GM21367 (cell line): ENCODE results near the gene CELA3A.
"Not testable (repeated sequence)": the region's sequence is repeated elsewhere in the genome, so short reads cannot be mapped to it uniquely, and the experiment has no call there.

ENCODE experiments used
- ATAC-seq: cut with Tn5 transposase; IDR thresholded peaks from one replicate; pipeline ENCODE4 v1.9.1; 2021; ENCODE audit not compliant: unreplicated experiment

CELA3A gene, protein sequence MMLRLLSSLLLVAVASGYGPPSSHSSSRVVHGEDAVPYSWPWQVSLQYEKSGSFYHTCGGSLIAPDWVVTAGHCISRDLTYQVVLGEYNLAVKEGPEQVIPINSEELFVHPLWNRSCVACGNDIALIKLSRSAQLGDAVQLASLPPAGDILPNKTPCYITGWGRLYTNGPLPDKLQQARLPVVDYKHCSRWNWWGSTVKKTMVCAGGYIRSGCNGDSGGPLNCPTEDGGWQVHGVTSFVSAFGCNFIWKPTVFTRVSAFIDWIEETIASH

DNA sequence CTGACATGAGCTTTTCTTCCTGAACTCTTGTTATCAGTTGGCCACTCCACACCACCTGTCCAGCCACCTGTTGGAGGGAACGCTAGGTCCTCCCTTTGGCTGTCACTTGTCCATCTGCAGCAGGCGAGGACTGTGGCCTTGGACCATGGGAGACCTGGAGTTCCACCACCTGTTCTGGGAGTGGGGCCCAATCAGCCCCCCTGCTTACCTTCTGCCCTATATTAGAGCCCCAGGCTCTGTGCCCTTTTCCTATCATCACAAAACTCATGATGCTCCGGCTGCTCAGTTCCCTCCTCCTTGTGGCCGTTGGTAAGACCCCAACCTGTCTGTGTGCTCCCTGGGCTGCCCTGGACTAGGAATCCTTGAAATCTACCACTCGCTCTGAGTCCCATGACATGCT, at the start of gene CELA3A:
TSS of gene CELA3A (plus strand) at position 249 of the 400 bp plus-strand sequence. CDS start at position 267, 18 bp downstream.
- no peak for ATAC-seq

DNA sequence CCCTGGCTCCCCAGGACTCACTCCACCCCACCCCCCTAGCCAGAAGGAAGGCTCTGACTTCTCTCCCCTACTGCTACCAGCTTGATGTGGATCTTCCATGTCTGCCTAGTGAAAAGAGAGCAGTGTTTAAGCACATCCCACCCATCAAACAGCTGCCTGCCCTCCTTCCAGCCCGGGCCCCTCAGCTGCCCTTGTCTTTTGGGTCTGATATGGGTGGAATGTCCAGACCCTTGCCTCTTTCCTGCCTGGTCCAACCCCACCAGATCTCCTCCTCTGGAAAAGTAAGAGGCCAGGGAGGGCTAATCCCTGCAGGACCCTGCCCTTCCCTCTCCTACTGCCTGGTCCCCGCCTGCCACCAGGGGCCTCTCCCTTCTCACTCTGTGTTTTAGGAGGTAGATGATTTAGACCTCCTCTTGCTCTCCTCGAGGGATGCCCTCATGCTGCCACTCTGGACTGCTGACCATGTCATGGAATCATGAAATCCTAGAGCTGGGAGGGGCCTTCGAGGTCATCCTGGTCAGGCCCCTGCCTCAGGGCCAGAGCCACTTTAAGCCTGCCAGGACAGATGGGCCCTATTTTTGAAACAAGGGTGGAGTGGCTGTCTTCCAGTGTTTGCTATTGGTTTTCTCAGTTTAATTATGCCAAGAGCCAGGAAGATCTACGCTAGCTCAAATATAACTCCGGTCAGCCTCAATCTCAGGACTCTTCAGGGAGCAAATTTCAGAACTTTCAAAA, 48.5 kb upstream of the CELA3A start:
- no peak for ATAC-seq

DNA sequence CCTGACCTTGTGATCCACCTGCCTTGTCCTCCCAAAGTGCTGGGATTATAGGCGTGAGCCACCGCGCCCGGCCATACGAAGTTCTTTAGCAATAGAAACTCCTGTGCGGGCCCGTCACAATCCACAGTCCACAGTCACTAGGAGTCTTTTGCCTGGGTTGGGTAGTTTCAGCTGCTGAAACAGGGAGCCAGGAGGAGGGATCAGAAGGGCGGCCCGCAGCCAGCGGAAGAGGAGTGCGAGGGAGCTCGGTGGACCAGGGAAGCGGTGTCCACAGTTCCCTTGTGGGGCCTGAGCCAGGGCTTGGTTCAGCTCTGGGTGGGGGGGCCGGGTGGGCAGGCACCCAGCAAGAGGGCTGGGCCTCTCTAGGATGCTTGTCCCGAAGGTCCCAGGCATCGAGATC, 46.4 kb upstream of the CELA3A start:
- ATAC-seq = no peak

DNA sequence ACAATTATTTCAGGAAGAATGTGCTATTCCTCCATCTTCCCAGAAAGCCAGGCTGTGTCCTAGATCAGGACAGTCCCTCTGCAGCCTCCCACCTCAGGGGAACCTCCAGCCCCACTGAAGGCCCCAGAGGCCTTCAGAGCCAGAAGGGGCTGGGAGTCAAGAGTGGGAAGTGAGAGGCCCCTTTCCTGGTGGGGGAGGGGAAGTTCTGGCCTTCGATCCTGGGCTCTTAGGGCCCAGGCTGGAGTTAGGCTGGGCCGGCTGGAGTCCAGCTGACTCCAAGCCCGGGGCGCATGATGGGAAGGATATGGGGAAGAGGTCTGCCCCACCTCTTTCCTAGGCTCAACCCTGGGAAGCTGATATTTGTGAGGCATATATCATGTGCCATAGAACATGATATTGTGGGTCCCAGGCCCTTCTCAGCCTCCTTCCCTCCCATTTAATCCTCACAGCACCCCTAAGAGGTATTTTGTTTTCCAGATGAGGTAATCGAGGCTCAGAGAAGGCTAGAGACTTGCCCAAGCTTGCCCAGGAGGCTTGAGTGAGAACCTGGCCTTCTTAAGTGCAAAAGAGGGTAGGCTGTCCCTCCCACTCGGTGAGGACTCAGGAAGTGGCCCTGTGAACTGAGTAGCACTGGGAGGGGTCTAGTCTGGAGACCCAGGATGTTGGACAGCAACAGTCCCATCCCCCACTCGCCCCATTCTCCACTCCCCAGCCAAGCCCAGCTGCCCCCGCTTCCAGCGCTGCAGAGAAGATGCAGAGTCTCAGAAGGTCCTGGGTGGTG, 45.8 kb upstream of the CELA3A start:
- ATAC-seq = no peak

DNA sequence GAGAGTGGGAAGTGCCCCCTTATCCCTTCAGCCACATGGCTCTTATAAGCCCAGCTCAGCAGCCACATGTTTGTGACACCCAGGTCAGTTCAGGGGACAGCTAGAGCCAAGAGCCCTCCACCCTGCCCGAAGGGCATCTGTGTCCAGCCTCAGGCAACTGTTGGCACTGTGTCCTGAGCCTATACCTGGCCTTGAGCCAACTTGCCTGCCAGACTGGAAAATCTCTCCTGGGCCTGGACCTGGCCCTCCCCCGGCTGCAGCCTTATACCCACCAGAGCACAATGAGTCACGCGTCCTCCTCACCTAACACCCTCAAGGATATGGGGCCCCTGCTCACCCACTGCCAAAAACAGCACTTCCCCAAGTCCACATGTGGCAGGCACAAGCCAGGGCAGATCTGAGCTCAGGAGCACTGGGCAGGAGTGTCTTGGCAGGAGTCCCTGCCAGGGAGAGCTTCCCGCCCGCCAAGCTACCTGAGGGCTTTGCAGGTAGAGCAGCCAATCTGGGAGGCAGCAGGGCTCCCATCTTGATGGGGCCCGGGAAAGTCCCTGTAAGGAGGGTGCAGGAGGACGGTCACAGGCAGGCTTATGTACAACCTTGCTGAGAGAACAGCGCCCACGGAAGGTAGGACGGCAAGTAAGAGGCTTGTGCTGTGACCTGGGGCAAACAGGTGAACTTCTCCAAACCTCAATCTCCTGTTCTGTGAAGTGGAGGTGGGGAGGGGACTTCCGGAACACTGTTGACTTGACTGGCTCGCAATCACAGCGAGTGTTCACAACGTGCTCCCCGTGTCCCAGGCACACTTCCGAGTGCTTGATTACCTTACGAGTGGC, 44.5 kb upstream of the CELA3A start:
- ATAC-seq = no peak

DNA sequence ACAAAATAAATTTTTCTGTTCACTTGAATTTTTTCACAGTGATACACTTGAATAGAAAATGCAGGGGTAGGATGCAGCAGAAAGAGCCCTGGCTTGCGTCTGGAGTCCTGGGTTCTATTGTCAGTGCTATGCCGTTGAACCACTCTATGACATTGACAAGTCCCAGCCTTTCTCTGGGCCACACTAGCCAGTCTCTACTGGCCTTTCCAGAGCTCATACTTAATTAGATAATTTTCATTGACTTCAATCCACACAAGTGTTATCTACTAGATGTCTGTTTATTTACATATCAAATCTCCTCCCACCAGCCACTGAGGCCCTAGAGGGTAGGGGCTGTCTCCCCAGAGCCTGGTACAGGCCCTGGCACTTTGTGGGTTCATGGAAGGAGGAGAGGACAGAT, 40.1 kb upstream of the CELA3A start:
- no peak for ATAC-seq

DNA sequence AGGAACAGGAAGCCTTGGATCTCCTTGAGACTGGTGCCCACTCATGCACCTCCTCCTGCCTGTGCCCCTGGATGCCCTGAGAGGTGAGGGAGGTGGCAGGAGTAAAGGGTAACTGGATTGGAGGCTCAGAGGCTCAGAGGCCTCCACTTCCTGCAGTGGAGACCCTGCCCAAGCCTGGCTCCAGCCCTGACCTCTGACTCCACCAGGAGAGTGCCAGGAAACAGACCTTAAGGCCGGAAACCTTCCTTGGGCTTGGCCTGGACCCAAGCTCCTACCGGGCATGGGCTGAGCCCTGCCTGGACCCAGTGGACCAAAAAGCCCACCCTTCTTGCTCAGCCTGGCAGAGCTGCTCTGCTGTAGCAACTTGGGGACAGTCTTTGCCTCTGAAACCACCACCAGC, 39.7 kb upstream of the CELA3A start:
- no peak for ATAC-seq

DNA sequence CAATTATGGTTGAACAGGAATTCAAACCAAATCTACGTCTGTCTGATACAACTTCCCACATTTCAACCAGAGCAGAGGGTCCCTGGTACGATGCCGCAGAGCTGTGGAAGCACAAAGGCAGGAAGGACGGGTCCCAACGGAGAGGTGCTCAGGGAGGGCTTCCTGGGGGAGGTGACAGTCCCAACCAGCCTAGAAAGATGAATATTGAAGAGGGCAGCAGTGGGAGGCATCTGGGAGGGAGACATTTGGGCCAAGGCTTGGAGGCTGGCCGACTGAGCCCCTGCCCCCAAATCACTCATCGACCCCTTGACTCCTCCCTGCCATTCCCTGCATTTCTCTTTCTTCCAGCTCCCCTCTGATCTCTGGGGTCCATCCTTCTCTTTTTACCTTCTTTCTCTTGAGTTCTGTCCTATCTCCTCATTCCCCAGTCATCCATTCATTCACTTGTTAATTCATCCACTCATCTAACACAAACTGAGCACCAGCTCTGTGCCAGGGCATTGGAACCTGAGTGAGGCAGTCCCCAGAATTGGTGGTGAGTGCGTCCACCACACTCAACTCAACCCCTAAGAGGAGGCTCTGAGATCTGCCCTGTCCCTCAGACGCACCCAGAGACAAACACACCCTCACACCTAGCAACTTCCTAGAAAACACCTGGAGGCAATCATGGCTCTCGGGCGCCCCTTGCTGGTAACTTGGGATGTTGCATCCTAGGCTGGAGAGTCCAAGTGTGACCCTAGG, 37.8 kb upstream of the CELA3A start:
- ATAC-seq = peak; percentile 68

DNA sequence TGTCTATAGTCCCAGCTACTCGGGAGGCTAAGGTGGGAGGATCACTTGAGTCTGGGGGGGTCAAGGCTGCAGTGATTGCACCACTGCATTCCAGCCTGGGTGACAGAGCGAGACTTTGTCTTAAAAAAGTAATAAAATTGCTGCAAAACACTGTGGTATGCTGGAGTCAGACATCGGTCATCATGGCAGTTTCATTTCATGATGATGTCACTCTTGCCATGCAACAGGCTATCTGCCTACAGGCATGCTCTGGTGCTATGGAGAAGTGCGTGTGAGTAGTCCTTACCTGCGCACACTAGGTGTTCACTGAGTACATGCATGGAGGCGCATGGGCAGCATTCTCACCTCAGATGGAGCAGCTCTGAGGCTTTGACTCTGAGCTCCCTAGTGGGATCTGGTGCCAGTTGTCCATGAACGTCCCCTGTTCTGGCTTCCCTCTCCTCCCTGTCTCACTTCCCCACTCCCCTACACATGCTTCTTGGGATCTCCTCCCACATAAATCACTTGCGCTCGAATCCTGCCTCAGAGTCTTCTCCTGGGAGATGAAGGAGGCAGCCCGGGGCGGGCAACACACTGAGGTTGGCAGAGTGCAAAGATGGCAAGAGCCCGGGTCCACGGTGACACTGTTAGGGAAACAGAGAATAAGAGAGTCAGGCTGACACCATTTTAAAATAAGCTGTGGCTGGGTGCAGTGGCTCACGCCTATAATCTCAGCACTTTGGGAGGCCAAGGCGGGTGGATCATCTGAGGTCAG, 35.0 kb upstream of the CELA3A start:
- ATAC-seq = no peak

DNA sequence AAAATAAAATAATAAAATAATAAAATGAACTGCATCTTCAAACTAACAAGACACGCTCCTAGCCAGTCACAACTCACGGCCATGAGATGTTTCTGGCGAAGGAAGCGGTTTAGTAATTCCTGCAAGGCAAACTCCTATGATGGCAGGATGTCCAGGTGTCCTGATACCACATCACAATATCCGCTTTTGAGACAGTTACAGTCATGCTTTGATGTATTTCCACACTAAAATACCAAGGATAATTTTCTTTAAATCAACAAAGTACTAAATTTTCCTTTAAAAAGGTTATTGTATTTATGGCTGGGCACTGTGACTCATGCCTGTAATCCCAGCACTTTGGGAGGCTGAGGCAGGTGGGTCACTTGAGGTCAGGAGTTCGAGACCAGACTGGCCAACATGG, 34.2 kb upstream of the CELA3A start:
- ATAC-seq = not testable (repeated sequence)

DNA sequence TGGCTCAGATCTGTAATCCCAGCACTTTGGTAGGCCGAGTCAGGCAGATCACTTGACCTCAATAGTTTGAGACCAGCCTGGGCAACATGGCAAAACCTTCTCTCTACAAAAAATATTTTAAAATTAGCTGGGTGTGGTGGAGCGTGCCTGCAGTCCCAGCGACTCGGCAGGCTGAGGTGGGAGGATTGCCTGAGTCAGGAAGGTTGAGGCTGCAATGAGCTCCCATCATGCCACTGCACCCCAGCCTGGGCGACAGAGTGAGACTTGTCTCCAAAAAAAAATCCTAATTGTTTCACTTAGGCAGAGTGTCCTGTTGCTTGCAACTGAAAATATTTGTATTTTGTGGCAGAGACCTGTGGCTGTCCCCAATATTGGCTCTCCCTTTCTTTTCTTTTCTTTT, 32.4 kb upstream of the CELA3A start:
- not testable (repeated sequence) for ATAC-seq

DNA sequence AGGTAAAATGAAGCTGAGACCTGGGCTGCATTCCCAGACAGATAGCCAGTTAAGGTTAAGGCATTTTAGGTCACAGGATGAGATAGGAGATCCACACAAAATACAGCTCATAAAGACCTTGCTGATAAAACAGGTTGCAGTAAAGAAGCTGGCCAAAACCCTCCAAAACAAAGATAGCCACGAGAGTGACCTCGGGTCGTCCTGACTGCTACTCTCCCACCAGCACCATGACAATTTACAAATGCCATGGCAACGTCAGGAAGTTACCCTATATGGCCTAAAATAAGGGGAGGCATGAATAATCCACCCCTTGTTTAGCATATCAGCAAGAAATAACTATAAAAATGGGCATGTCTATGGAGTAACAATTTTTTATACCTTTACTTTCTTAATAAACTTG, 30.9 kb upstream of the CELA3A start:
- not testable (repeated sequence) for ATAC-seq

DNA sequence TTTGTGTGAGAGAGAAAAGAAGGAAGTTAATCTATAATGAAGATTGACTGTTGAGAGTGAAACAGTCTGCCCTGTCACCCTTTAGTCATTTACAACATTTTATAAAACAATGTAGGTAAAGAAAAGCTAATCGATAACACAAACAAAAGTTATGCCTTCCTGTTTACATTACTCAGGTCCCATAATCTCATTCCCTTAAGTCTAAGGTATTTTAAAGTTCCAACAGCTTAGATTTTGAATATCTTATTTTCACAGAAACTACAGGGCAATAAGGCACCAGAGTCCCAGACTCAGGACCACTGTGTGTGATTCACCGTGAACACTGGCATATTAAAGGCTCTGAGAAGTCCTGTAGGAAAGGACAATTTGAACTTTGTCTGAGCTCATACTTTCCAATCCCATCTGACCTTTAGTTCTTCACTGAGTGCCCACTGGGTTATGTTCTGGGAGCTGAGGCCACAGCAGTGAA, 28.4 kb upstream of the CELA3A start:
- not testable (repeated sequence) for ATAC-seq

DNA sequence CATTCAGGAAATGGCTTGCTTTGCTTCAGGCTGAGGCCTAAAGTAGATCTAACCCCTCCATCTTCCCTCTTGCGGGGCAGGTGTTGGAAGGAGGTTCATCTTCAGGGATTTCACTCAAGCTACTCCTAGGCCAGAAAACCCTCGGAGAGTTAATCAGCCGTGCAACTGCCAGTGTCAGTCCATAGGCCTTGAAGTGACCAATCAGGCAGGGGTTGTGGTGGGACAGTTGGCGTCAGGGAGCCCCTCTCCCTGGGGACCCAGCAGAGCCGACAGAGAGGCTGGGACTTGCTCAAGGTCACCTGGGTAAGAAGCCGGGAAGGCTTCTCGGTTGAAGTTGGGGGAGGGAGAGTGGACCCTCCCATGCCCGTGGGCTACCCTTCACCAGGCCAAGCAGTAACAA, 27.5 kb upstream of the CELA3A start:
- ATAC-seq = not testable (repeated sequence)

DNA sequence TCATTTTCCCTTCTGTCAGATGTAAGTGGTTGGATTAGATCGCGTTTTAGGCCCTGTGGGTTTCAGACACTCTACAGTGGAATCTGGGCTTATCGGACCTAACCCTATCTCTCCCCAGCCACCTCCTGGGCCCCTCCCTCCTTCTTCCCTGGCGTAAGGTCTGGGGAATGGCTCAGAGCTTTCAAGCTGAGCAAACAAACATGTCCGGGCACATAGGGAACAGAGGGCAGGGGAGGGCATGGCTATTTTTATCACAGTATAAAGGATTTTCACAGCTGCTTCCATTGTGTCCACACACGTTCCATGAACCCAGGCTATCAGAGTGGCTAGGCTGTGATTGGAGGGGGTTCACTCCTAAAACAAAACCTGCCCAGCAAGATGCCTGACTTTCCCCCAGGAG, 26.8 kb upstream of the CELA3A start:
- not testable (repeated sequence) for ATAC-seq

DNA sequence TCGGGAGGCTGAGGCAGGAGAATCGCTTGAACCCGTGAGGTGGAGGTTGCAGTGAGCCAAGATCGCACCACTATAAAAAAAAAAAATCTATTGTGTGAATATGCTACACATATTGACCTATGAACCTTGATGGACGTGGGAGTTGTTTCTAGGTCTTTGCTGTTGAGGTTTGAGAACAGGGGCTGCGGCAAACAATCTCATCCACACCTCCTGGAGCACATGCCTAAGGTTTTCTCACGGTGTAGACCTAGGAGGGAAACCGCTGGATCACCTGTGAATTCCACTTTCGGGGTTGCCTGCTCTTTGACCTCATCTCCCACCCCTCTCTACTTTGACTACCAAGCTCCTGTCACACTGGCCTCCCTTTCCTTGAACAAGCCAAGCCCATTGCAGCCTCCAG, 26.2 kb upstream of the CELA3A start:
- not testable (repeated sequence) for ATAC-seq

DNA sequence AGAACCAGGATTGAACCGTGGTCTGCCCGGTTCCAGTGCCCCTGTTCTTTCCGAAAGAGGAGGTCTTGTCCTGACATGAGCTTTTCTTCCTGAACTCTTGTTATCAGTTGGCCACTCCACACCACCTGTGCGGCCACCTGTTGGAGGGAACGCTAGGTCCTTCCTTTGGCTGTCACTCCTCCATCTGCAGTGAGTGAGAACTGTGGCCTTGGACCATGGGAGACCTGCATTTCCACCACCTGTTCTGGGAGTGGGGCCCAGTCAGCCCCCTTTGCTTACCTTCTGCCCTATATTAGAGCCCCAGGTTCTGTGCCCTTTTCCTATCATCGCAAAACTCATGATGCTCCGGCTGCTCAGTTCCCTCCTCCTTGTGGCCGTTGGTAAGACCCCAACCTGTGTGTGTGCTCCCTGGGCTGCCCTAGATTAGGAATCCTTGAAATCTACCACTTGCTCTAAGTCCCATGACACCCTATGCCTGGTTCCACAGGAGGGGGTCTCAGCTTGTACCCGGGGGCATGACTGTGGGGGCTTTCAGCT, 24.7 kb upstream of the CELA3A start, which contains the start of gene CELA3B:
TSS of gene CELA3B (plus strand) at position 320 of the 537 bp plus-strand sequence. CDS start at position 338, 18 bp downstream.
- not testable (repeated sequence) for ATAC-seq

DNA sequence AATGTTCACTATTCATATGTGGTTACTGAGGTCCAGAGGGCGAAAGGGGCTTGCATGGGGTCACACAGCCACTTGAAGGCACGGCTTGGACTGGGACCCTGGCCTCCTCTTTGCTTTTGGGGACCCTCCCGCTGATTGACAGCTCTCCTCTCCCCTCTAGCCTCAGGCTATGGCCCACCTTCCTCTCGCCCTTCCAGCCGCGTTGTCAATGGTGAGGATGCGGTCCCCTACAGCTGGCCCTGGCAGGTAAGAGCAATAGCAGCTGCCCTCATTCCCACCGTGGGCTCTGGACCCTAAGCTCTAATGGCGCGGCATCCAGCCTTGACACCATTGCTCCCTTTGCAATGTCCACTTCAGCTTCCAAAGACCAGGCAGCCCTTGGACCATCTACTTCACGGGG, 23.2 kb upstream of the CELA3A start:
- not testable (repeated sequence) for ATAC-seq
